Pulmonary artery endothelial cell (primary cell): ENCODE measurements around the gene ASAP3. TPM values are rescaled to one million over a fixed set of nuclear protein-coding genes. Genes with fewer than 3 reads are reported as not detected.

ENCODE experiments used
- DNase-seq: peaks from one replicate; pipeline ENCODE4 v3.0.0-alpha.2; 2011; ENCODE audit warnings: low read depth, low spot score
- total RNA-seq: library from RNA; depleted of rRNA; stranded (reverse); fragments of >200 nt; gene quantifications from 2 replicates; pipeline ENCODE4 v1.2.3, GENCODE V29; 2014

Gene ASAP3
- total RNA-seq, result 8.0 and 12.6 TPM in 2 replicates

GRCh38 chr1:23483321-23484252 is at the start of gene ASAP3:
ASAP3 (minus strand) TSS chr1:23484179; CDS start chr1:23484133, 46 bp downstream.
- DNase-seq, result no peak

- no peak for DNase-seq
Observed at GRCh38 chr1:23533246-23534023, 49.5 kb upstream of the ASAP3 start.

GRCh38 chr1:23531562-23532094 is 47.6 kb upstream of the ASAP3 start:
- no peak for DNase-seq

- DNase-seq, result no peak
Observed at GRCh38 chr1:23530747-23531561, 47.0 kb upstream of the ASAP3 start, which contains the start of gene E2F2. E2F2 (minus strand) TSS chr1:23531233; CDS start chr1:23530793, 440 bp downstream.

GRCh38 chr1:23530087-23530746 is 46.2 kb upstream of the ASAP3 start:
- DNase-seq, result no peak

GRCh38 chr1:23529146-23530086 is 45.4 kb upstream of the ASAP3 start:
- no peak for DNase-seq

- DNase-seq, result no peak
Observed at GRCh38 chr1:23528250-23528978, 44.4 kb upstream of the ASAP3 start.

- DNase-seq, result no peak
Observed at GRCh38 chr1:23527900-23528249, 43.9 kb upstream of the ASAP3 start.

- no peak for DNase-seq
Observed at GRCh38 chr1:23527366-23527765, 43.4 kb upstream of the ASAP3 start.

GRCh38 chr1:23526329-23527041 is 42.5 kb upstream of the ASAP3 start:
- no peak for DNase-seq

- no peak for DNase-seq
Observed at GRCh38 chr1:23525558-23526250, 41.7 kb upstream of the ASAP3 start.

- no peak for DNase-seq
Observed at GRCh38 chr1:23524716-23525401, 40.9 kb upstream of the ASAP3 start.

GRCh38 chr1:23524163-23524562 is 40.2 kb upstream of the ASAP3 start:
- DNase-seq, result no peak

- no peak for DNase-seq
Observed at GRCh38 chr1:23522244-23522982, 38.4 kb upstream of the ASAP3 start.

GRCh38 chr1:23521588-23521987 is 37.6 kb upstream of the ASAP3 start:
- DNase-seq, result no peak

- DNase-seq, result no peak
Observed at GRCh38 chr1:23517581-23517980, 33.6 kb upstream of the ASAP3 start.
